Keratinocyte (primary cell): ENCODE measurements around the gene SELENOW. TPM values are rescaled to one million over a fixed set of nuclear protein-coding genes. Genes with fewer than 3 reads are reported as not detected.

Source experiments
- DNase-seq: peaks from one replicate; pipeline ENCODE4 v3.0.0-alpha.2; 2011; ENCODE audit warnings: low read depth, missing footprints, low spot score
- FAIRE-seq: peaks from 2 replicates; lab custom pipeline; 2011; peaks lifted over from hg19 to GRCh38; lab: Jason Lieb, UNC
- H2AFZ ChIP-seq: 2 replicates; pipeline ENCODE4 v1.6.0; 2012; ENCODE audit warnings: low read length, control low read depth, inconsistent platforms; ENCODE audit not compliant: control insufficient read depth
- H3K27ac ChIP-seq: 2 replicates; pipeline ENCODE4 v1.5.1; 2011; ENCODE audit warnings: low read length; ENCODE audit not compliant: control insufficient read depth, insufficient read depth
- H3K27me3 ChIP-seq: 3 replicates; pipeline ENCODE4 v1.6.0; 2011; ENCODE audit warnings: low read length; ENCODE audit not compliant: control insufficient read depth, insufficient read depth; ENCODE audit errors: extremely low read depth
- H3K36me3 ChIP-seq, 2 experiments: 2 replicates in 1 of 2; 3 replicates in 1 of 2; pipeline ENCODE4 v1.5.1; 2011; ENCODE audit warnings: low read length in 2 of 2, mild to moderate bottlenecking in 1 of 2; ENCODE audit not compliant: control insufficient read depth in 2 of 2, insufficient read depth in 2 of 2; ENCODE audit errors: extremely low read depth in 1 of 2
- H3K4me1 ChIP-seq: 3 replicates; pipeline ENCODE4 v1.5.1; 2011; ENCODE audit warnings: low read length; ENCODE audit not compliant: control insufficient read depth, insufficient read depth; ENCODE audit errors: extremely low read depth
- H3K4me2 ChIP-seq: 3 replicates; pipeline ENCODE4 v1.6.0; 2011; ENCODE audit warnings: low read depth, low read length; ENCODE audit not compliant: control insufficient read depth, insufficient read depth; ENCODE audit errors: extremely low read depth
- H3K4me3 ChIP-seq, 3 experiments: fragments of 200-600 bp in 1 of 3; sonication (generic) in 1 of 3; 2 replicates in 2 of 3; 3 replicates in 1 of 3; pipeline ENCODE4 v1.5.1; 2011 to 2016; ENCODE audit warnings: low read length in 3 of 3, mild to moderate bottlenecking in 3 of 3, control low read depth in 2 of 3, inconsistent platforms in 1 of 3, low read depth in 1 of 3, mixed read lengths in 1 of 3, mixed run types in 1 of 3, moderate library complexity in 1 of 3; ENCODE audit not compliant: control insufficient read depth in 2 of 3, insufficient read depth in 2 of 3; ENCODE audit errors: extremely low read depth in 1 of 3
- H3K79me2 ChIP-seq: 2 replicates; pipeline ENCODE4 v1.6.0; 2012; ENCODE audit warnings: low read length; ENCODE audit not compliant: control insufficient read depth, insufficient read depth
- H3K9ac ChIP-seq: 3 replicates; pipeline ENCODE4 v1.6.0; 2011; ENCODE audit warnings: low read length; ENCODE audit not compliant: control insufficient read depth, insufficient read depth; ENCODE audit errors: extremely low read depth
- H3K9me1 ChIP-seq: 3 replicates; pipeline ENCODE4 v1.6.0; 2011; ENCODE audit warnings: low read length; ENCODE audit not compliant: control insufficient read depth, insufficient read depth; ENCODE audit errors: extremely low read depth
- H3K9me3 ChIP-seq: 2 replicates; pipeline ENCODE4 v1.5.1; 2012; ENCODE audit warnings: low read depth, low read length; ENCODE audit not compliant: control insufficient read depth
- H4K20me1 ChIP-seq: 3 replicates; pipeline ENCODE4 v1.6.0; 2011; ENCODE audit warnings: low read length; ENCODE audit not compliant: control insufficient read depth, insufficient read depth; ENCODE audit errors: extremely low read depth
- CTCF ChIP-seq, 3 experiments: IDR thresholded peaks in 1 of 3; conservative IDR thresholded peaks in 1 of 3; optimal IDR thresholded peaks in 1 of 3; 2 replicates in 2 of 3; 3 replicates in 1 of 3; pipeline versions ENCODE3 to v1.5.1; 2011; ENCODE audit warnings: low read length in 3 of 3, mild to moderate bottlenecking in 3 of 3, moderate library complexity in 2 of 3, control low read depth in 1 of 3, inconsistent platforms in 1 of 3; ENCODE audit not compliant: insufficient read depth in 2 of 3; ENCODE audit errors: extremely low read depth in 1 of 3
- EZH2 ChIP-seq: IDR thresholded peaks from one replicate; pipeline ENCODE4 v1.6.1; 2012; ENCODE audit warnings: inconsistent platforms, mild to moderate bottlenecking, low read length, moderate library complexity
- dilution Hi-C: fragments of 300-500 bp; cut with MboI; formaldehyde crosslinking; loops from one replicate; pipeline ENCODE4 v1.7.0; 2020; ENCODE audit warnings: low sequenced_read_pairs; ENCODE audit not compliant: extremely low pct_ligation_motif_present
- polyA plus RNA-seq, 5 experiments: library from polyadenylated mRNA; depleted of rRNA in 3 of 5; stranded (reverse) in 3 of 5; stranded (forward) in 1 of 5; unstranded in 1 of 5; fragments of >200 nt; gene quantifications; 1 replicate in 1 of 5; 2 replicates in 3 of 5; 3 replicates in 1 of 5; pipeline versions ENCODE4 v1.2.1 to v1.2.3, GENCODE V29; 2011 to 2012; ENCODE audit warnings: missing spikeins in 2 of 5, low read depth in 1 of 5, low replicate concordance in 1 of 5

SELENOW gene
- polyA plus RNA-seq, 1 donor (not counting 4 experiments of a cell fraction or from before 2014, with no cell fraction given): 509 TPM

- Histone ChIP-seq H3K27ac (peak overlapping the region; percentile 98), H3K4me2 (peak overlapping the region; percentile 77), H3K4me1 (peaks cover 14% of the 10 kb centered on the region), H4K20me1 (no peaks in the 10 kb centered on the region), H3K9me3 (no peaks in the 10 kb centered on the region), H3K36me3 (peaks cover 21 to 27% of the 10 kb centered on the region in 2 experiments), H2AFZ (no peak overlapping the region), H3K9me1 (peaks cover 2% of the 10 kb centered on the region), H3K79me2 (peaks cover 25% of the 10 kb centered on the region), H3K9ac (peak overlapping the region; percentile 98), H3K4me3 (peak overlapping the region; percentile 77 to 97 (median 83)), H3K27me3 (no peaks in the 10 kb centered on the region)
- FAIRE-seq (no peak), DNase-seq (no peak)
- dilution Hi-C loops: no loop called here
- TF ChIP-seq EZH2 (no peak), CTCF (optimal IDR thresholded peaks at IDR 0.05 in 1 of 3, IDR thresholded peaks at IDR 0.05 in 1 of 3, conservative IDR thresholded peaks at IDR 0.05 in 1 of 3; ENCODE audit: extremely low read depth in 1 of 3, insufficient read depth in 2 of 3, low read length in 3 of 3) (no peak)
Measured at GRCh38 chr19:47780215-47780551, 1.7 kb downstream of the SELENOW start.

- peaks cover 25% of the 10 kb centered on the region for H3K79me2 ChIP-seq
- no peaks in the 10 kb centered on the region for H3K27me3 ChIP-seq
- H3K9me3 ChIP-seq: no peaks in the 10 kb centered on the region
- FAIRE-seq (peak; percentile 67), DNase-seq (no peak)
- TF ChIP-seq EZH2 (no peak), CTCF (optimal IDR thresholded peaks at IDR 0.05 in 1 of 3, IDR thresholded peaks at IDR 0.05 in 1 of 3, conservative IDR thresholded peaks at IDR 0.05 in 1 of 3; ENCODE audit: extremely low read depth in 1 of 3, insufficient read depth in 2 of 3, low read length in 3 of 3) (no peak)
- peaks cover 12% of the 10 kb centered on the region for H3K4me1 ChIP-seq
- no peak overlapping the region for H3K27ac ChIP-seq
- H3K9me1 ChIP-seq: peaks cover 2% of the 10 kb centered on the region
- H4K20me1 ChIP-seq: no peaks in the 10 kb centered on the region
- H3K4me2 ChIP-seq: no peak overlapping the region
- H2AFZ ChIP-seq: no peak overlapping the region
- no peak overlapping the region for H3K9ac ChIP-seq
- peaks cover 26 to 27% of the 10 kb centered on the region in 2 experiments for H3K36me3 ChIP-seq
- no peak overlapping the region for H3K4me3 ChIP-seq
- dilution Hi-C loops: no loop called here
Measured at GRCh38 chr19:47781590-47782262, 3.2 kb downstream of the SELENOW start.
